ENCODE data around the gene KIAA0319L.

- TF ChIP-seq CTCF (conservative IDR thresholded peaks at IDR 0.05; ENCODE audit: low read depth, low read length) = no peak
- TF ChIP-seq EZH2 (IDR thresholded peaks at IDR 0.05; ENCODE audit: low read length, unreplicated experiment) = no peak
- no peak for TF ChIP-seq EZH2phosphoT487 (IDR thresholded peaks at IDR 0.05; ENCODE audit: borderline replicate concordance, low read length)
Observed at GRCh38 chr1:35561972-35562680, 4.9 kb upstream of the KIAA0319L start.

All from PC-3 (cell line).